IgD-negative memory B cell (primary cell): ENCODE data around the gene SUMF1. TPM values are rescaled to one million over a fixed set of nuclear protein-coding genes. Genes with fewer than 3 reads are reported as not detected.

Experiments
- H3K27ac Mint-ChIP-seq, 3 donors: one replicate each; pipeline ENCODE4 v1.8.0; 2020 to 2022; ENCODE audit warnings: mild to moderate bottlenecking in 3 of 3, mixed read lengths in 3 of 3, moderate library complexity in 1 of 3
- H3K27me3 Mint-ChIP-seq: one replicate; pipeline ENCODE4 v1.8.0; 2021; ENCODE audit warnings: mixed read lengths
- H3K36me3 Mint-ChIP-seq: one replicate; pipeline ENCODE4 v1.8.0; 2020; ENCODE audit warnings: mild to moderate bottlenecking, mixed read lengths
- H3K4me1 Mint-ChIP-seq, 3 donors: one replicate each; pipeline ENCODE4 v1.8.0; 2020 to 2022; ENCODE audit warnings: mixed read lengths in 3 of 3, mild to moderate bottlenecking in 1 of 3
- H3K4me3 Mint-ChIP-seq, 4 donors: one replicate each; pipeline ENCODE4 v1.8.0; 2020 to 2022; ENCODE audit warnings: mild to moderate bottlenecking in 4 of 4, mixed read lengths in 4 of 4, moderate library complexity in 3 of 4
- H3K9me3 Mint-ChIP-seq, 3 donors: one replicate each; pipeline ENCODE4 v1.8.0; 2020 to 2021; ENCODE audit warnings: mixed read lengths in 3 of 3, mild to moderate bottlenecking in 1 of 3
- polyA plus RNA-seq: library from polyadenylated mRNA; unstranded; fragments of 300-500 nt; fragmentation: Illumina TruSeq; gene quantifications from one replicate; pipeline ENCODE4 v1.2.3, GENCODE V29; 2021

Gene SUMF1
- polyA plus RNA-seq, 1 donor from 2014 or later = 23.0 TPM

- peaks cover 8% of the 10 kb centered on the region for H3K36me3 Mint-ChIP-seq
- H3K27ac Mint-ChIP-seq = no peak overlapping the region
- no peak overlapping the region for H3K4me3 Mint-ChIP-seq
- H3K27me3 Mint-ChIP-seq = no peaks in the 10 kb centered on the region
- no peaks in the 10 kb centered on the region for H3K9me3 Mint-ChIP-seq
- H3K4me1 Mint-ChIP-seq = peaks cover 13 to 21% (median 16%) of the 10 kb centered on the region in 3 donors
Observed at GRCh38 chr3:4425707-4426106, 41.4 kb downstream of the SUMF1 start.

GRCh38 chr3:4425055-4425454 lies 42.0 kb downstream of the SUMF1 start:
- no peaks in the 10 kb centered on the region for H3K9me3 Mint-ChIP-seq
- H3K36me3 Mint-ChIP-seq = peaks cover 4% of the 10 kb centered on the region
- no peak overlapping the region for H3K4me3 Mint-ChIP-seq
- no peaks in the 10 kb centered on the region for H3K27me3 Mint-ChIP-seq
- no peak overlapping the region for H3K27ac Mint-ChIP-seq
- peaks cover 13 to 19% (median 16%) of the 10 kb centered on the region in 3 donors for H3K4me1 Mint-ChIP-seq

- no peak overlapping the region for H3K4me3 Mint-ChIP-seq
- peaks cover 7% of the 10 kb centered on the region for H3K36me3 Mint-ChIP-seq
- no peaks in the 10 kb centered on the region for H3K27me3 Mint-ChIP-seq
- no peak overlapping the region for H3K27ac Mint-ChIP-seq
- H3K4me1 Mint-ChIP-seq = peaks cover 0 to 3% (median 1%) of the 10 kb centered on the region in 3 donors
- no peaks in the 10 kb centered on the region for H3K9me3 Mint-ChIP-seq
Observed at GRCh38 chr3:4421121-4421520, 45.9 kb downstream of the SUMF1 start.

- H3K36me3 Mint-ChIP-seq = peaks cover 3% of the 10 kb centered on the region
- no peaks in the 10 kb centered on the region for H3K9me3 Mint-ChIP-seq
- no peak overlapping the region for H3K4me3 Mint-ChIP-seq
- H3K4me1 Mint-ChIP-seq = no peaks in the 10 kb centered on the region
- H3K27me3 Mint-ChIP-seq = no peaks in the 10 kb centered on the region
- H3K27ac Mint-ChIP-seq = no peak overlapping the region
Observed at GRCh38 chr3:4419920-4420319, 47.1 kb downstream of the SUMF1 start.

- no peaks in the 10 kb centered on the region for H3K27me3 Mint-ChIP-seq
- H3K4me1 Mint-ChIP-seq = no peaks in the 10 kb centered on the region
- H3K4me3 Mint-ChIP-seq = no peak overlapping the region
- H3K36me3 Mint-ChIP-seq = peaks cover 4% of the 10 kb centered on the region
- H3K27ac Mint-ChIP-seq = no peak overlapping the region
- H3K9me3 Mint-ChIP-seq = no peaks in the 10 kb centered on the region
Observed at GRCh38 chr3:4419386-4419785, 47.7 kb downstream of the SUMF1 start.

GRCh38 chr3:4418156-4418555 lies 48.9 kb downstream of the SUMF1 start:
- Mint-ChIP-seq H3K36me3 (peaks cover 5% of the 10 kb centered on the region), H3K9me3 (no peaks in the 10 kb centered on the region), H3K27ac (peak overlapping the region in 1 of 3 donors; percentile 71), H3K4me1 (no peaks in the 10 kb centered on the region), H3K4me3 (no peak overlapping the region), H3K27me3 (no peaks in the 10 kb centered on the region)

GRCh38 chr3:4417449-4417848 lies 49.6 kb downstream of the SUMF1 start:
- Mint-ChIP-seq H3K4me1 (peaks cover 0 to 1% (median 0%) of the 10 kb centered on the region in 3 donors), H3K4me3 (no peak overlapping the region), H3K27ac (no peak overlapping the region), H3K27me3 (no peaks in the 10 kb centered on the region), H3K9me3 (no peaks in the 10 kb centered on the region), H3K36me3 (peaks cover 5% of the 10 kb centered on the region)

- Mint-ChIP-seq H3K9me3 (no peaks in the 10 kb centered on the region), H3K27ac (no peak overlapping the region), H3K4me3 (no peak overlapping the region), H3K27me3 (no peaks in the 10 kb centered on the region), H3K4me1 (peaks cover 0 to 2% (median 0%) of the 10 kb centered on the region in 3 donors), H3K36me3 (peaks cover 9% of the 10 kb centered on the region)
Observed at GRCh38 chr3:4416961-4417360, 50.1 kb downstream of the SUMF1 start.

- H3K4me3 Mint-ChIP-seq = no peak overlapping the region
- H3K27ac Mint-ChIP-seq = no peak overlapping the region
- H3K4me1 Mint-ChIP-seq = peaks cover 0 to 4% (median 0%) of the 10 kb centered on the region in 3 donors
- no peaks in the 10 kb centered on the region for H3K27me3 Mint-ChIP-seq
- no peaks in the 10 kb centered on the region for H3K9me3 Mint-ChIP-seq
- H3K36me3 Mint-ChIP-seq = peaks cover 11% of the 10 kb centered on the region
Observed at GRCh38 chr3:4416427-4416945, 50.6 kb downstream of the SUMF1 start.

GRCh38 chr3:4413467-4413866 lies 53.6 kb downstream of the SUMF1 start:
- Mint-ChIP-seq H3K27ac (no peak overlapping the region), H3K4me3 (no peak overlapping the region), H3K4me1 (peaks cover 0 to 10% (median 7%) of the 10 kb centered on the region in 3 donors), H3K36me3 (peaks cover 11% of the 10 kb centered on the region), H3K9me3 (no peaks in the 10 kb centered on the region), H3K27me3 (no peaks in the 10 kb centered on the region)

- Mint-ChIP-seq H3K9me3 (no peaks in the 10 kb centered on the region), H3K4me3 (no peak overlapping the region), H3K27me3 (no peaks in the 10 kb centered on the region), H3K4me1 (peaks cover 0 to 10% (median 7%) of the 10 kb centered on the region in 3 donors), H3K27ac (peak overlapping the region in 1 of 3 donors; percentile 20), H3K36me3 (peaks cover 11% of the 10 kb centered on the region)
Observed at GRCh38 chr3:4411833-4412232, 55.2 kb downstream of the SUMF1 start.

- no peaks in the 10 kb centered on the region for H3K9me3 Mint-ChIP-seq
- peaks cover 11% of the 10 kb centered on the region for H3K36me3 Mint-ChIP-seq
- peaks cover 0 to 10% (median 7%) of the 10 kb centered on the region in 3 donors for H3K4me1 Mint-ChIP-seq
- no peak overlapping the region for H3K27ac Mint-ChIP-seq
- H3K27me3 Mint-ChIP-seq = no peaks in the 10 kb centered on the region
- no peak overlapping the region for H3K4me3 Mint-ChIP-seq
Observed at GRCh38 chr3:4411236-4411635, 55.8 kb downstream of the SUMF1 start.

GRCh38 chr3:4410606-4411005 lies 56.5 kb downstream of the SUMF1 start:
- H3K27me3 Mint-ChIP-seq = no peaks in the 10 kb centered on the region
- peaks cover 0 to 10% (median 7%) of the 10 kb centered on the region in 3 donors for H3K4me1 Mint-ChIP-seq
- no peak overlapping the region for H3K27ac Mint-ChIP-seq
- peaks cover 11% of the 10 kb centered on the region for H3K36me3 Mint-ChIP-seq
- no peak overlapping the region for H3K4me3 Mint-ChIP-seq
- no peaks in the 10 kb centered on the region for H3K9me3 Mint-ChIP-seq

- peak overlapping the region in 1 of 3 donors; percentile 5 for H3K27ac Mint-ChIP-seq
- peaks cover 0 to 10% (median 7%) of the 10 kb centered on the region in 3 donors for H3K4me1 Mint-ChIP-seq
- no peaks in the 10 kb centered on the region for H3K9me3 Mint-ChIP-seq
- H3K4me3 Mint-ChIP-seq = peak overlapping the region in 1 of 4 donors; percentile 2
- H3K27me3 Mint-ChIP-seq = no peaks in the 10 kb centered on the region
- H3K36me3 Mint-ChIP-seq = peaks cover 11% of the 10 kb centered on the region
Observed at GRCh38 chr3:4409971-4410573, 57.0 kb downstream of the SUMF1 start.

GRCh38 chr3:4409415-4409814 lies 57.7 kb downstream of the SUMF1 start:
- Mint-ChIP-seq H3K4me3 (no peak overlapping the region), H3K36me3 (peaks cover 14% of the 10 kb centered on the region), H3K4me1 (peaks cover 0 to 10% (median 7%) of the 10 kb centered on the region in 3 donors), H3K27me3 (no peaks in the 10 kb centered on the region), H3K9me3 (no peaks in the 10 kb centered on the region), H3K27ac (no peak overlapping the region)

GRCh38 chr3:4408958-4409357 lies 58.1 kb downstream of the SUMF1 start:
- Mint-ChIP-seq H3K4me1 (peaks cover 0 to 10% (median 7%) of the 10 kb centered on the region in 3 donors), H3K9me3 (no peaks in the 10 kb centered on the region), H3K36me3 (peaks cover 13% of the 10 kb centered on the region), H3K4me3 (peak overlapping the region in 1 of 4 donors; percentile 38), H3K27me3 (no peaks in the 10 kb centered on the region), H3K27ac (no peak overlapping the region)
